SU-DHL-6 (cell line): ENCODE data around the gene RLBP1.

ENCODE experiments used
- EZH2phosphoT487 ChIP-seq: fragments of 200-600 bp; sonication (generic), shearing (Covaris generic); conservative IDR thresholded peaks from 2 replicates; pipeline ENCODE4 v1.6.1; 2018; ENCODE audit warnings: mild to moderate bottlenecking, antibody characterized with exemption, low read length, moderate library complexity, mixed read lengths
- TF ChIP-seq, protein P1 (sequence below): fragments of 200-600 bp; sonication (generic); IDR thresholded peaks from one replicate; pipeline ENCODE4 v1.5.1; 2017; ENCODE audit warnings: antibody characterized with exemption, mild to moderate bottlenecking, low read length, moderate library complexity; ENCODE audit not compliant: insufficient read depth, poor library complexity, severe bottlenecking

GRCh38 chr15:89196241-89196640 is 25.1 kb downstream of the RLBP1 start:
- TF ChIP-seq, protein P1, sequence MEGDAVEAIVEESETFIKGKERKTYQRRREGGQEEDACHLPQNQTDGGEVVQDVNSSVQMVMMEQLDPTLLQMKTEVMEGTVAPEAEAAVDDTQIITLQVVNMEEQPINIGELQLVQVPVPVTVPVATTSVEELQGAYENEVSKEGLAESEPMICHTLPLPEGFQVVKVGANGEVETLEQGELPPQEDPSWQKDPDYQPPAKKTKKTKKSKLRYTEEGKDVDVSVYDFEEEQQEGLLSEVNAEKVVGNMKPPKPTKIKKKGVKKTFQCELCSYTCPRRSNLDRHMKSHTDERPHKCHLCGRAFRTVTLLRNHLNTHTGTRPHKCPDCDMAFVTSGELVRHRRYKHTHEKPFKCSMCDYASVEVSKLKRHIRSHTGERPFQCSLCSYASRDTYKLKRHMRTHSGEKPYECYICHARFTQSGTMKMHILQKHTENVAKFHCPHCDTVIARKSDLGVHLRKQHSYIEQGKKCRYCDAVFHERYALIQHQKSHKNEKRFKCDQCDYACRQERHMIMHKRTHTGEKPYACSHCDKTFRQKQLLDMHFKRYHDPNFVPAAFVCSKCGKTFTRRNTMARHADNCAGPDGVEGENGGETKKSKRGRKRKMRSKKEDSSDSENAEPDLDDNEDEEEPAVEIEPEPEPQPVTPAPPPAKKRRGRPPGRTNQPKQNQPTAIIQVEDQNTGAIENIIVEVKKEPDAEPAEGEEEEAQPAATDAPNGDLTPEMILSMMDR: no peak
- no peak for TF ChIP-seq EZH2phosphoT487
